K562 (cell line): ENCODE results near the gene TREM2.

ENCODE experiments used
- CTCF ChIP-seq, 3 experiments: IDR thresholded peaks in 2 of 3; conservative IDR thresholded peaks in 1 of 3; 2 replicates each; pipeline ENCODE4 v1.5.1; 2011 to 2012; ENCODE audit warnings: low read length in 3 of 3, mild to moderate bottlenecking in 3 of 3, control low read depth in 2 of 3, improper control_type of control experiment in 1 of 3, inconsistent platforms in 1 of 3, low read depth in 1 of 3, mixed read lengths in 1 of 3, moderate library complexity in 1 of 3; ENCODE audit not compliant: insufficient read depth in 2 of 3
- EZH2 ChIP-seq: IDR thresholded peaks from 2 replicates; pipeline ENCODE4 v1.6.1; 2012; ENCODE audit warnings: low read depth, mild to moderate bottlenecking, inconsistent platforms, low read length, borderline replicate concordance
- SAP30 ChIP-seq: fragments of 200-600 bp; sonication (generic); IDR thresholded peaks from 2 replicates; pipeline ENCODE4 v1.6.1; 2012; ENCODE audit warnings: borderline replicate concordance, low read depth, mild to moderate bottlenecking, moderate library complexity, low read length, control low read depth, inconsistent platforms; ENCODE audit not compliant: insufficient read depth, poor library complexity, severe bottlenecking

GRCh38 chr6:41197234-41197633 lies 34.3 kb upstream of the TREM2 start:
- no peak for TF ChIP-seq EZH2
- TF ChIP-seq SAP30: no peak
- TF ChIP-seq CTCF (IDR thresholded peaks at IDR 0.05 in 2 of 3, conservative IDR thresholded peaks at IDR 0.05 in 1 of 3; ENCODE audit: insufficient read depth in 2 of 3, low read depth in 1 of 3, low read length in 3 of 3): no peak
